Subcutaneous abdominal adipose tissue (tissue), 5 donors: ENCODE data around the gene SDHA.
"Not testable (repeated sequence)": the region's sequence is repeated elsewhere in the genome, so short reads cannot be mapped to it uniquely, and the experiment has no call there.

ENCODE experiments used
- H3K27ac ChIP-seq: one replicate; pipeline ENCODE4 v1.7.0; 2013; ENCODE audit warnings: low read depth, mild to moderate bottlenecking, inconsistent platforms, low read length, moderate library complexity
- H3K27me3 ChIP-seq, 5 donors: one replicate each; pipeline ENCODE4 v1.7.0; 2013; ENCODE audit warnings: low read length in 5 of 5, inconsistent platforms in 1 of 5; ENCODE audit not compliant: control insufficient read depth in 5 of 5, insufficient read depth in 4 of 5
- H3K36me3 ChIP-seq, 5 donors: one replicate each; pipeline ENCODE4 v1.7.0; 2013; ENCODE audit warnings: low read length in 5 of 5; ENCODE audit not compliant: control insufficient read depth in 5 of 5, insufficient read depth in 5 of 5
- H3K4me1 ChIP-seq, 5 donors: one replicate each; pipeline ENCODE4 v1.7.0; 2013; ENCODE audit warnings: low read length in 5 of 5, mild to moderate bottlenecking in 3 of 5, moderate library complexity in 1 of 5; ENCODE audit not compliant: control insufficient read depth in 5 of 5, insufficient read depth in 5 of 5
- H3K4me3 ChIP-seq, 5 donors: one replicate each; pipeline ENCODE4 v1.7.0; 2013; ENCODE audit warnings: low read length in 5 of 5, low read depth in 1 of 5
- H3K9ac ChIP-seq, 5 donors: one replicate each; pipeline ENCODE4 v1.7.0; 2013; ENCODE audit warnings: low read length in 5 of 5, mild to moderate bottlenecking in 4 of 5, moderate library complexity in 3 of 5
- H3K9me3 ChIP-seq, 5 donors: one replicate each; pipeline ENCODE4 v1.7.0; 2013; ENCODE audit warnings: low read length in 5 of 5; ENCODE audit not compliant: control insufficient read depth in 5 of 5
- donor health status: healthy.
- donor health status: healthy.
- donor health status: healthy.
- donor health status: healthy.
- donor health status: healthy.

Gene SDHA

DNA sequence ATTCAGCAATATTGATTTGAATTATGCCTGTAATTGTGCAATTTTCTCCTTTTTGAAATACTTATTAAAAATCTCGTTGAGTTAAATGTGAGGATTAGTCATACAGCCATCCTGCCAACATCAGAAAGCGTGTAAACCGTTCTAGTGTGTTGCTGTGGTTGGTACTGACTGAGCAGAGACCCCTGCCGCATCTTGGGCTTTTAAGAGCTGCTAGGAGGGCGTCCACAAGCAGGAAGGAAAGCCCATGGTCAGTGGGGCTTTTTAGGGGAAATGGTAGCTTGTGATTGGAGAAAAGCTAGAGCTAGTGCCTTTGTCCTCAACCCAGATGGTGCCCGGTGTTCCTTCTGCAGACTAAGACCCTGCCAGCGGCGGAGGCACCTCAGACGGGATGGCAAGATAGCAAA is 1.3 kb downstream of the SDHA start:
- no peaks in the 10 kb centered on the region for H3K27me3 ChIP-seq
- H3K4me3 ChIP-seq = peak overlapping the region; percentile 77 to 91 (median 88)
- peaks cover 0 to 9% (median 5%) of the 10 kb centered on the region in 5 donors for H3K36me3 ChIP-seq
- peaks cover 2 to 40% (median 34%) of the 10 kb centered on the region in 5 donors for H3K4me1 ChIP-seq
- peak overlapping the region; percentile 63 to 98 (median 95) for H3K9ac ChIP-seq
- no peaks in the 10 kb centered on the region for H3K9me3 ChIP-seq
- peak overlapping the region; percentile 84 for H3K27ac ChIP-seq

DNA sequence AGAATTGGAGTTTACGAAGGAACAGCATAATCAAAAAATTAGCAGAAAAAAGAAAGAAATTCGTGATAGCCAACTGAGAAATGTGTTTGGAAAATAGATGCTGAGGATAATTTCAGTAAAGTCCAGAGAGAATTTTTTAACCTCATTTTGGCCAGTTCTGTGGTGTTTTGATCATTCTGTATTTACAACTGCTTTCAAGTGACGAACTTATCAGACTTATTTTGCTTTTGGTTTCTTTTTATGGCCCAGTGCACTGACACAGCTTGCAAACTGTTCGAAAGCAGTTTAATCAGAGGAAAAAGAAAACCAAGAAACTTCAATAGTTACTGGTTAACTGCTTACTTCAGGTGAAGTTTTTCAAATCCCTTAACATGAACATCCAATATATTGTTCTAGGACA is 1.9 kb downstream of the SDHA start:
- Histone ChIP-seq H3K27me3 (no peaks in the 10 kb centered on the region), H3K4me1 (peaks cover 2 to 40% (median 34%) of the 10 kb centered on the region in 5 donors), H3K9ac (peak overlapping the region; percentile 44 to 98 (median 95)), H3K4me3 (peak overlapping the region; percentile 77 to 91 (median 88)), H3K9me3 (no peaks in the 10 kb centered on the region), H3K27ac (peak overlapping the region; percentile 84), H3K36me3 (peaks cover 0 to 14% (median 11%) of the 10 kb centered on the region in 5 donors)

DNA sequence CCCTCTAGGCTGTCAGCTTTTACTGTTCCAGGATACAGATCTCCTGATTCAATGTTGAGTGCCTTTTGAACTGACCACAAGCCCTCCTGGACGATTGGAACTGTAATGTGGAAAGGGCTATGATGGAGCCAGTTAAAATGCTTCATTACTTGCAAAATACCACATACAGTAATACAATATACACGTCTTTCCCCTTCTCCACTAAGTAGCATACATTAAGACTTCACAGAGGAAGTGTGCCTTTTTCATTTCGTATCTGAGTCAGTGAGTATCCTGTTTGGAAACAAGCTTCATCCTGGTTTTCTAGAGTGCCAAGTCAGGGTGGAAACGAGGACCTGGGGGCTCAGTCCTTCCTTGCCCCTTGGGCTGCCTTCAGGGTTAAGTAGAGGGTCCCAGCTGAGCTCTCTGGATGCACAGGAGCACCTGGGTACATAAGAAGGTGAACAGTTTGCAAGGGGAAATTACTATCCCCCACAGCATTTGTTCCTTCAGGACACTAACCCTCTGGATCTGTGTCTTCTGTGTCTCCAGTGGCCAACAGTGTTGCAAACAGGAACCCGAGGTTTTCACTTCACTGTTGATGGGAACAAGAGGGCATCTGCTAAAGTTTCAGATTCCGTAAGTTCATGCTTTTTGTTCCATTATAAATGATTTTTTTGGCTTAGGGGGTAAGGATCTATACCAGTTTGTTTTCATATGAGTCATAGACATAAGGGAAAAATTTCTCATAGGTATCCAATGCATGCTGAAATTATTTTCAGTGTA is 5.0 kb downstream of the SDHA start:
- H3K27ac ChIP-seq = not testable (repeated sequence)
- H3K36me3 ChIP-seq = peaks cover 2 to 43% (median 38%) of the 10 kb centered on the region in 5 donors

DNA sequence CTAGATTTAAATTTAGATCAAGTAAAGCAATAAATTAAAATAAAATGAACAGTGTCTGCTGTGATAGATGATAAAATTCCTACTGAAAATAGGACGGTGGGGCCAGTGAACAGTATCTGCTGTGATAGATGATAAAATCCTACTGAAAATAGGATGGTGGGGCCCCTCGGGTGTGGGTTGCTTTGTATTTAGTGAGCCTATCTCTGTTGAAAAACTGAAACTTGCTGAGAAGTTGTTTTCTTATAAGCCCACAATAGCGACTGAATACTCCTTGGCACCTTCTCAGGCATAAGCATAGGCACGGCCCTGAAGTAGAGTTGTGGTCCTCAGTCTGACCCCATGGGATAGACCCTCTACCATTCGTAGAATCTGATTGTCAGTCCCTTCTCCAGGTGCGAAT is 5.7 kb downstream of the SDHA start:
- Histone ChIP-seq H3K9me3 (no peaks in the 10 kb centered on the region), H3K9ac (no peak overlapping the region), H3K4me1 (peaks cover 2 to 34% (median 31%) of the 10 kb centered on the region in 5 donors), H3K4me3 (no peak overlapping the region), H3K36me3 (peaks cover 7 to 49% (median 44%) of the 10 kb centered on the region in 5 donors), H3K27ac (no peak overlapping the region), H3K27me3 (no peaks in the 10 kb centered on the region)

More for the DNA sequence above, 5.0 kb downstream of the SDHA start:
- peaks cover 2 to 34% (median 31%) of the 10 kb centered on the region in 5 donors for H3K4me1 ChIP-seq
- not testable (repeated sequence) for H3K9ac ChIP-seq, H3K9me3 ChIP-seq, H3K27me3 ChIP-seq, H3K4me3 ChIP-seq

DNA sequence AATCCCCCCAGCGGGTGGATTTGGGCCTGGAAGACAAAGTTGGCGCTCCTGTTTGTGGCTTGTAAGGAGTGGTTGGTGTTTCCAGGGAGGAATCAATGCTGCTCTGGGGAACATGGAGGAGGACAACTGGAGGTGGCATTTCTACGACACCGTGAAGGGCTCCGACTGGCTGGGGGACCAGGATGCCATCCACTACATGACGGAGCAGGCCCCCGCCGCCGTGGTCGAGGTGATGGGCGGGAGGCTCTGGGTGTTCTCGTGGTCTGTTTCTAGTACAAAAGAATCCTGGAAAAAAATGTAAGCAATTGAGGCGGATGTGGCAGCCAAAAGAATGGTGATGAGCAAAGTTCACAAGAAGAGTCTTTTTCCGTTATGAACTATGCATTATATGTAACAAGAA is 7.2 kb downstream of the SDHA start:
- Histone ChIP-seq H3K36me3 (peaks cover 18 to 64% (median 58%) of the 10 kb centered on the region in 5 donors), H3K4me3 (no peak overlapping the region), H3K4me1 (peaks cover 0 to 18% (median 17%) of the 10 kb centered on the region in 5 donors), H3K27me3 (no peaks in the 10 kb centered on the region), H3K27ac (no peak overlapping the region), H3K9ac (no peak overlapping the region), H3K9me3 (no peaks in the 10 kb centered on the region)

DNA sequence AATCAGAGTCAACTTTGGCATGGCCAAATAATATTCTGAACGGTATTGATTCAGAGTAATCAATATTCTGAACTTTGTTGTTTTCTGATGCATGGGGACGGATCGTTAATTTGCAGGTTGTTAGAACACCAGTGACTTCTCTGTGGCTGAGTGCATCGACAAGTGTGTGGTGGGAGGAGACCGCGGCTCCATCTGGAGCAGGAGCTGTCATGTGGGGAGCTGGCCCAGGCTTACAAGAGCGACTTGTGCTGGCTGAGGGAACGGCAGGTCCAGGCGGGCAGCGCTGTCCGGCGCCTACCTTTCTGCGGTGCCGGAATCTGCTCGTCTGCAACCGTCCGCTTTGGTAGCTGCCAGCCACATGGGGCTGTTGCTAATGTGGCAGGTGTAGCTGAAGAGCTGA is 9.3 kb downstream of the SDHA start:
- peaks cover 18 to 84% (median 78%) of the 10 kb centered on the region in 5 donors for H3K36me3 ChIP-seq
- not testable (repeated sequence) for H3K9me3 ChIP-seq, H3K27ac ChIP-seq, H3K9ac ChIP-seq, H3K27me3 ChIP-seq, H3K4me1 ChIP-seq, H3K4me3 ChIP-seq

DNA sequence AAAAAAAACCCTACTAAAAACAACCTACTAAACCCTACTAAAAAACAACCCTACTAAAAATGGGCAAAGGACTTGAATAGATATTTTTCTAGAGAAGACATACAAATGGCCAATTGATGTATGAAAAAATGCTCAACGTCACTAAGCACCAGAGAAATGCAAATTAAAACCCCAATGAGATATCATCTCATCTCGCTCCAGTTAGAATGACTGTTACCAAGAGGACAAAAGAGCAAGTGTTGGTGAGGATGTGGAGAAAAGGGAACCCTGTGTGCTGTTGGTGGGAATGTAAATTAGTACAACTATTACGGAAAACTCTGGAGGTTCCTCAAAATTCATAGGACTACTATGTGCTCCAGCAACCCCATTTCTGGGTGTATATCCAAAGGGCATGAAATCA is 10.8 kb downstream of the SDHA start:
- H3K4me3 ChIP-seq = no peak overlapping the region
- H3K9ac ChIP-seq = no peak overlapping the region
- no peaks in the 10 kb centered on the region for H3K4me1 ChIP-seq
- no peaks in the 10 kb centered on the region for H3K9me3 ChIP-seq
- no peak overlapping the region for H3K27ac ChIP-seq
- no peaks in the 10 kb centered on the region for H3K27me3 ChIP-seq
- peaks cover 18 to 98% (median 87%) of the 10 kb centered on the region in 5 donors for H3K36me3 ChIP-seq

DNA sequence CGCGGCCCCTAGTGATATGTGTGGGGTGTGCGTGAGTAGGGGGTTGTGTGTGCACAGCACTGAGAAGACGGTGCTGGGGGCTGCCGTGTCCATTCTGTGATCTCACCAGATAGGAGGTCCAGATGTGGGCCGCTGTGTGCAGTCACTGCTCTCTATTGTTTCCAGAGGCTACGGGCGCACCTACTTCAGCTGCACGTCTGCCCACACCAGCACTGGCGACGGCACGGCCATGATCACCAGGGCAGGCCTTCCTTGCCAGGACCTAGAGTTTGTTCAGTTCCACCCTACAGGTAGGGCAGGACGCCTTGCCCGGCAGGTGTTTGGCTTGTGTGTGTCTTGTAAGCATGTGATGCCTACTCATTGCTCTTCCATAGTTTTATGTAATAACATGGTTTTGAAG is 12.6 kb downstream of the SDHA start:
- no peaks in the 10 kb centered on the region for H3K4me1 ChIP-seq
- H3K36me3 ChIP-seq = peaks cover 20 to 95% (median 84%) of the 10 kb centered on the region in 5 donors
- H3K4me3 ChIP-seq = no peak overlapping the region
- H3K27me3 ChIP-seq = no peaks in the 10 kb centered on the region
- H3K9ac ChIP-seq = no peak overlapping the region
- H3K9me3 ChIP-seq = no peaks in the 10 kb centered on the region
- H3K27ac ChIP-seq = no peak overlapping the region

DNA sequence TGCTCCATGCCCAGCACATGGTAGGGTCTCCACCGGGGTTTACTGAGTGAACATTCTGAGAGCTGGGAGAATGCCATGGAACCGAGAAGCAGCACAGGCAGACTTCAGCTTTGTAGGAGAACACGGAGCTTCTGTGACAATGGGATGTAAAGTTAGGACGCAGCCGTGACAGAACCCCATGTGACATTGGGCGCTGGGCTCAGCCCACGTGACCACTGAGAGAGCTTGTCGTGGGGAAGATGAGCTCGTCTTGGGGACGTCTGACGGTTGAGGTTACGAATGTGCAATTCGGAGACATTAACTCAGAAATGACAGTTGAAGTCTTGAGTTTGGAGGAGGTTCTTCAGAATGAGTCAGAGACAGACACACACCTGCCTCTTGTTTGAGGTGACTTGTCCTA is 13.5 kb downstream of the SDHA start:
- Histone ChIP-seq H3K4me1 (no peaks in the 10 kb centered on the region), H3K4me3 (no peak overlapping the region), H3K36me3 (peaks cover 20 to 95% (median 83%) of the 10 kb centered on the region in 5 donors), H3K27me3 (no peaks in the 10 kb centered on the region), H3K27ac (no peak overlapping the region), H3K9ac (no peak overlapping the region), H3K9me3 (no peaks in the 10 kb centered on the region)

DNA sequence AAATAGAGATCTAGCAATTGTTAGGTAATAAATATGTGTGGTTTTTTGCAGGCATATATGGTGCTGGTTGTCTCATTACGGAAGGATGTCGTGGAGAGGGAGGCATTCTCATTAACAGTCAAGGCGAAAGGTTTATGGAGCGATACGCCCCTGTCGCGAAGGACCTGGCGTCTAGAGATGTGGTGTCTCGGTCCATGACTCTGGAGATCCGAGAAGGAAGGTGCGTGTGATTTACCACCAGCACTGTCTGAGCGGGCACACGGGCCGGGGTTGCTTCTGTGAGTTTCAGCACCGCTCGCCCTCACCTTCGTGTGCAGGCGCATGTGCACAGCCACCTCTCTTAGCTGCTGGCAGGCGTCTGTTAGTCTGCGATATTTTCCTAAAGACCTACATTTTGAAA is 15.3 kb downstream of the SDHA start:
- not testable (repeated sequence) for H3K9ac ChIP-seq, H3K27ac ChIP-seq, H3K4me1 ChIP-seq, H3K9me3 ChIP-seq, H3K4me3 ChIP-seq, H3K27me3 ChIP-seq
- peaks cover 20 to 90% (median 72%) of the 10 kb centered on the region in 5 donors for H3K36me3 ChIP-seq
